Skin epidermis (tissue), 12 donors: Measurements from ENCODE around the gene CAMK2G.
A peak's percentile ranks its signal among the peaks of the same experiment; 100 is the strongest.

Source experiments
- H3K27ac ChIP-seq, 21 experiments: fragments of 200-600 bp; sonication (generic) in 11 of 21; one replicate each; pipeline ENCODE4 v1.5.0; 2020; ENCODE audit warnings: mild to moderate bottlenecking in 3 of 21, inconsistent platforms in 2 of 21, moderate library complexity in 2 of 21
- H3K4me3 ChIP-seq, 7 experiments: fragments of 200-600 bp; sonication (generic) in 2 of 7; one replicate each; pipeline ENCODE4 v1.5.0; 2020; ENCODE audit warnings: inconsistent platforms in 2 of 7, mild to moderate bottlenecking in 2 of 7, moderate library complexity in 1 of 7

The CAMK2G gene

DNA sequence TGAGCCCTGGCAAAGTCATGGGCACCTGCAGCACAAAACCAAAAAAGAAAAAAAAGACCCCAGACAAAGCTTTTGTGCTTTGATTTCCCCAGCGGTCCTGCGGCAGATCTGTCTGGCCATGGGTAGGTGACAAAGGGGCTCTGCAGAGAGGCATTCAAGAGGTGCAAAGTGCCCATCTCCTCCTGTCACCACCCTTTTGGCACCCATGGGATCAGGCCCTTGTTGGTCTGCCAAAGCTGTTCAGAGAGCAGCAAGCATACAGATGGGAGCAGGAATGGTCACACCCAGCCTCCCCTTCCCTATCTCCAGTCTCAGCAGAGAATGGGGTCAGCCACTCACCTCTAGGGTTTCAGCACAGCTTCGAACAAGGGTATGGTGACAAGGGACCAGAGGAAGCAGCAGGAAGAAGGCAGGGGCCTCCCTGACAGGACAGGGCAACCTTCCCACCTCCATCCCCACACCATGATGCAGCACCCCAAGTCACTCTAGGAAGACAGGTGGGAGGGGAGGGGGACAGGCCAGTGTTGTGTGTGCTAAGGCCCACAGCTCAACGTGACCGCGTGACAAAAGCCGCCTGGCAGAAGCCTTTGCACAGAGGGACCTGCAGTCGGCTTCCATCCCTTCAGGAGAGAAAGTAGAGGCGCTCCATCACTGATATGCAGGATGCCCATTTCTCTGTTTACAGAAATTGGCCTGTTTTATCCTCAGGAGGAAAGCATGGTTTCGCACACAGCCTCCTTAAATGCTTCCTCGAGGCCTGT lies 6.3 kb downstream of the CAMK2G start:
- peak overlapping the region in 15 of 21 experiments; percentile 14 to 93 (median 70) for H3K27ac ChIP-seq
- no peak overlapping the region for H3K4me3 ChIP-seq

DNA sequence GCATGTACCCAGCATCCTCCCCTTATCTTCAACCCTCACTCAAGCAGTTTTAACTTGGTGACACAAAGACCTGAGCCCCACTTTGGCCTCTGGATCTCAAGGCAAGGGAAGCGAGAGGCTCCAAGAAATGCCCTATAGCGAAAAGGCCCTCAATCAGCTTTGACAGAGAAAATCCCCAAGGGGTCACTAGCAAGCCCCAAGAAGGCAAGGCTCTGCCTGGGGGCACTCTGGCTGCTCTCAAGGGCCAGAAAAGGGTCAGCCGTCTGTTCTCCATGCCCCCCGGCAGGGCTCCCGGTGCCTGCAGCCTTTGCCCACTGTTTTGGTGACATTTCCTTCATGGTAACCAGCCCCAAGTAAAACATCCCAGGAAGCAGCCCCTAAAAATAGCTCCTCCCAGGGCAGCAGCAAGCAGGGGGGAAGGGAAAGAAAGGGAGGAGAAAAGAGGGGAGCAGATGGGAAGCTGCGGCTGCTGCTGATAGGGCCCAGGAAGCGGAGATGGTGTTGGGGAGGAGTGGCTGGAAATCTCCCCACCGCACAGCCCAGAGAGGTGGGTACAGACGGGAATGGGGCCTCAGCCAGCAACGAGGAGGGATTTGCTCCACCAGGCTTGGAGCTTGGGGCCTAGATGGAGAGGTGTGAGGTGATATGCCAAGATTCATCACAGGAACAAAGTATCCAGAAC lies 7.1 kb downstream of the CAMK2G start:
- Histone ChIP-seq H3K4me3 (no peak overlapping the region), H3K27ac (peak overlapping the region in 20 of 21 experiments; percentile 13 to 93 (median 72))

DNA sequence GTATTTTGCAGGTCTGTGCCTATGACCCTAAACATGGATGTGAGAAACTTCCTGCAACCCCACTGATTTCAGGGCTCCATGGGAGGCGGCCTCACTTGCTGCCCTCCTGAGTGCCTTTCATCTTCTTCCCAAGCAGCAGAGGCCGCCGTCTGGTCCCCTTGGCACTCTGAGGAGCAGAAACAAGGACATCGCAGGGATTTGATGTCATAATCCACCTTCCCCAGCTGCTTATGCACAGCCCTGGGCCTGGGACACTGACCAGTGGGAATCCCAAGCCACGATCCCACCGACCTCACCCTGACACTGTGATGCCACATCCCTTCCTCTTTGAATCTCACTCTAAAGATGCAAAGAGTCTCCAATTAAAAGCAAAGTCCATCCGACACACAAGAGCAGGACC lies 7.7 kb downstream of the CAMK2G start:
- Histone ChIP-seq H3K27ac (peak overlapping the region in 19 of 21 experiments; percentile 11 to 93 (median 75)), H3K4me3 (no peak overlapping the region)

DNA sequence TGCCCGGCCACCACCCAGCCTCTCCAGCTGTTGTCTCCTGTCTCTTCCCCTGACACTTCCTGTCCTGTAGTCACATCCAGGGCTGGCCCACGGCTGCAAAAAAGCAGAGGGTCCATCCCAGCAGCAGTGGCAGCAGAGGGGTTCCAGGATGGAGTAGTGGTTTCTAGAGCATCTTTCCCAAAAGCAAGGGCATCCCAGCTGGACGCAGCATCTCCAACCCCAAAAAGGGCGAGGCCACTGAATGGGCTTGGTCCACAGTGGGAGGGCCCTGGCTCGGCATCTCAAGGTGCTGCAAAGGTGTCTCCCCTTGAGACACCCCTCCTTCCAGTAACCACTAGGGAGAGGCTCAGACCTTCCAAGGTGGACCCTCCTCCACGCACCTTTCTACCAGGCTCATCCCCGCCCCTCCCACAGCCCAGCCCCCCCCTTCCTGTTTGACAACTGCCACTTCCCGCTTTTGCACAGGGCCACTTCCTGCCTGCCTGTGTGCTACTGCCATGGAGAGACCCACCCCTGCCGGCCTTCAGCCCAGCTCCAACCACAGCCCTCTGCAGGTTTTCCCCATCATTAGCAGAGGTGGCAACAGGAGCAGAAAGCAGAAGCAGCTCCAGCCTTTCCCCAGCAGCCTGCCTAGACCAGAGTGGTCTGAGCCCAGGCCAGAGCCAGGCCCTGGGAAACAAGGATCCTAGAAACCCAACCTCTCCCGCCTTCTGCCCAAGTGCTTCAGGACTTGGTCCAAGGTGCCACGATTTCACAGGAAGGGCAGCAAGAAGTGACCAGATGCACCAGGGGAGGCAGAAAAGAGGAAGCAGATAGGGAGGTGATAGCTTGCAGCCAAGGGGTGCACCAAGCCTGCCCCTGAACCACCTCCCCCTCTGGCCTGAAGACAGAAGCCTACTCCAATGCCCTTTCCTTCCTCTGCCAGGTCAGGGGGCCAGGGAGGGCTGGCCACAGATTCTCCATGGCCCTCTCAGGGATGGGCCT lies 8.6 kb downstream of the CAMK2G start:
- peak overlapping the region in 20 of 21 experiments; percentile 30 to 93 (median 72) for H3K27ac ChIP-seq
- peak overlapping the region in 3 of 7 experiments; percentile 5 to 19 (median 8) for H3K4me3 ChIP-seq

DNA sequence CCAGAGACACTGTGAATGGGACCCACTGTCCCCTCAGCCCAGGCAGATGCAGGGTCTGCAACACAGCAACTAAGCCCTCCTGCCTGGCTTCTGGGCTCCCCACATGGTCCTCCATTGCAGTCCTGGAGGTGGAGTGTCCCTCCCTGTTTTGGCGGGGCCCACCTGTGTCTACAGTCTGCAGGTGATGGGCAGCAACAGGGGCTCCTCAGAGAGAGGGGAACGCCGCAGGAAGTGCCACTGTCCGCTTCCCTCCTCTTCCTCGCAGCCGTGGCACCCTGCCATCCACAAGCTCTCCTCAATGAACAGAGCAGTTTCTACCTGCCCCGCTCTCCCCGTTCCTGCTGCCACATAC lies 9.3 kb downstream of the CAMK2G start:
- Histone ChIP-seq H3K27ac (peak overlapping the region in 20 of 21 experiments; percentile 30 to 93 (median 70)), H3K4me3 (peak overlapping the region in 3 of 7 experiments; percentile 5 to 19 (median 8))

DNA sequence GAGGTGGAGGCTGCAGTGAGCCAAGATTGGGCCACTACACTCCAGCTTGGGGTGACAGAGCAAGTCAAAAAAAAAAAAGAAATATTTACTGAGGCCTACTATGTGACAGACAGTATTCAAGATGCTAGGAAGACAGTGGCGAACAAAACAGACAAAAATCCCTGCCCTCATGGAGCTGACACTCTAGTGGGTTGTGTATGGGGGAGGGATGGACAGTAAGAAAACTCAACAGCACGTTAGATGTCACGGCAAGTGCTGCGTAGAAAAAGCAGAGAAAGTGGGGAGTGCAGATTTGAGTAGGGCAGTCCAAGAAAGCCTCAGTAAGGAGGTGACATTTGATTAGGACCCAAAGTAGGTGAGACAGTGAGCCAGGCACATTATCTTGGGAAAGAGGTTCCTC lies 10.1 kb downstream of the CAMK2G start:
- H3K27ac ChIP-seq, result peak overlapping the region in 5 of 21 experiments; percentile 9 to 92 (median 65)

DNA sequence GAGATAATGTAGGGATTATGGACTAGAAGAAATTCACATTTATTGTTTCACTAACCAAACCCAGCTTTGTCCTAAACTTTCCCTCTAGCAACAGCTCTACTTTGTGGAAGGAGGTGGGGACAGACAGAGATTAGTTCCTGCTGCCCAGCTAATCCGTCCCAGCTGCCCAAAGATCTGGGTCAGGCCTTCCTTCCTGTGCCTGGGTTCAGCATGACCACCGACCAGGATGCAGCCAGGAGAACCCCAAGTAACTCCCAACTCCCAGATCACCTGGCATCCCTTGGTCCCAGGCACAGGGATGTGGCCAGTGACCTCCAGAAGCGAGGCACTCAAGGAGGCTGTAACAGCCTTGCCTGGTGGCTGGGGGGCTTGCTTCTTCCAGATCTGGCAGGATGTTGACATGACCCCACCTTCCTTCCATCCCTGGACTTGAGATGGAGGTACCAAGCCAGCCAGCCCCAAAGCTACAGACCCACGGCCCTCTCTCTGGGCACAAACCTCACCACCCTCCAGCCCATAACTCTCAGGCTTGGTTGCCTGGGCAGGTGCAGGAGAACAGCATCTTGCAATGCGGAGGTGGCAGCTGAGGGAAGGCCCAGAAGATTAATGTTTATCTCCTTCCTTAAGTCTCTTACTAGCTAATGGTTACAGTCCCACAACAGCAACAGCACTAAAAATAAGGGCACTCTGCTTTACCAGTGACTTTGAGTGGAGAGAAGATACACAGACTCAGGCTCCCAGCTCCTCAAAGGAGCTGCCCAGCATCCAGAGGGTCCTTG lies 11.1 kb downstream of the CAMK2G start:
- Histone ChIP-seq H3K4me3 (no peak overlapping the region), H3K27ac (peak overlapping the region in 8 of 21 experiments; percentile 9 to 89 (median 39))

More for the DNA sequence above, 10.1 kb downstream of the CAMK2G start:
- no peak overlapping the region for H3K4me3 ChIP-seq

DNA sequence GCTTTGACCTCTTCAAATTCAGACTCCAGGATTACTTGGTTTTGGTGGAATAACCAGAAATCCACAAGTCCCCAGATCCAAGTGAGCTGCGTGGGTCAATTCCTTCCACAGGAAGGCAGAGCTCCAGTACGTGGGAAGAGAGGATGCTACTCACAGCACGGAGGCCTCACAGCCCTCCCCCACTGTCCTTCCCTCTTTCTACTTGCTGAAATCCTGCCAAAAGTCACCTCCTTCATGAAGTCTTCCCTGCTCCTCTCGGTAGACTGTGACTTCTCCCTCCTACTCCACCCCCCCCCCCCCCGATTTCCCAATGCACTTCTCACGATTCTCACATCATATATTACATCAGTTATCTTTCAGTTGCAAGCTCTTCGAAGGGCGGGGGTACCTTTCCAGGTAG lies 12.3 kb downstream of the CAMK2G start:
- peak overlapping the region in 2 of 21 experiments; percentile 13 to 14 for H3K27ac ChIP-seq

DNA sequence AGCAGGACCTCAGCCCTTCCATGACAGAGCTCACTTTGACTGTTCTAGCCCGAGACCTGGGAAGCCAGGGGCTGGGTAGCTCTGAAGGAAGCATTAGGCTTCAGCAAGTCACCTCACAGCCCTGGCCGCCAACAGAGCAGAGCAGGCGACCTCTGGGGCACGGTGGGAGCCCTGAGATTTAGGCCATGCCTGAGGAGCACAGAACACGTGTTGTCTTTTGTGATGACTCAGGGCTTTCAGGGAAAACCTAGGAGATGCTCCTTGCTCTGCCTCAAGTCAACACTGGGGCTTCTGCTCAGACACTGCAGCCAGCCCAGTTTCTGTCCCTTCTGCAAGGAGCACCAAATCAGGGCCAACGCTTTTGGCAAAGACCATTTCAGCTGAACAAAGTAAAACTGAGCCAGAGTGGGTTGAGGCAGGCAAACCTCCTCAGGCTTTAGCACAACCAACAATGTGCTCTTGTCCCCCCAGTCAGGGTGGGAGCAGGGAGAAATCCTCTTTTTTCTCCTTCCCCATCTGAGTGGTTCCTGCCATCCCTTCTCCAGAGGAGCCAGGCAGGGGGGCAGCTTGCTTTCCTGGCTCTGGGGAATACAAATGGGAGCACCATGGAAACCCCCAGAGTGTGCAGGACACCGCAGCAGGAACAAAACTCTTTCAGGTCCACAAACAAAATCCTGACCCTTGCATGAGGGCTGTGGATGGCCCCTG lies 14.4 kb downstream of the CAMK2G start:
- H3K27ac ChIP-seq, result peak overlapping the region in 7 of 21 experiments; percentile 9 to 73 (median 22)
- no peak overlapping the region for H3K4me3 ChIP-seq

More for the DNA sequence above, 12.3 kb downstream of the CAMK2G start:
- H3K4me3 ChIP-seq, result no peak overlapping the region

DNA sequence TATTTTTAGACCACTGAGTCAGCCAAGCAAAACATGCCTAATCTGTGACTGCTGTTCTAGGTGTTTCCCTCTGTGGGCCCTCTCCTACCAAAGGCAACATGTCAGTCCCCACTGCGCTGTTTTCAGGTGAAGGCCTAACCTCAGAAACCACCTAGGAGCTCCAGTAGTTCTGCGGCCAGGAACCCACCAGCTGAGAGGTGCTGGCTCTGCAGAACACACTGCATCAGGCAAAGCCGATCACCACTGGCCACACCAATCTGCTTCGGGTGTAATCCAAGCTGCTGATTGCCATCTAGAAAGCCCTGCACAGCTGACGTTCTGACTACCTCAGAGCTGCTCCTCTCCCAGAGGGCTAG lies 14.9 kb downstream of the CAMK2G start:
- Histone ChIP-seq H3K27ac (peak overlapping the region in 5 of 21 experiments; percentile 18 to 73 (median 22)), H3K4me3 (no peak overlapping the region)

DNA sequence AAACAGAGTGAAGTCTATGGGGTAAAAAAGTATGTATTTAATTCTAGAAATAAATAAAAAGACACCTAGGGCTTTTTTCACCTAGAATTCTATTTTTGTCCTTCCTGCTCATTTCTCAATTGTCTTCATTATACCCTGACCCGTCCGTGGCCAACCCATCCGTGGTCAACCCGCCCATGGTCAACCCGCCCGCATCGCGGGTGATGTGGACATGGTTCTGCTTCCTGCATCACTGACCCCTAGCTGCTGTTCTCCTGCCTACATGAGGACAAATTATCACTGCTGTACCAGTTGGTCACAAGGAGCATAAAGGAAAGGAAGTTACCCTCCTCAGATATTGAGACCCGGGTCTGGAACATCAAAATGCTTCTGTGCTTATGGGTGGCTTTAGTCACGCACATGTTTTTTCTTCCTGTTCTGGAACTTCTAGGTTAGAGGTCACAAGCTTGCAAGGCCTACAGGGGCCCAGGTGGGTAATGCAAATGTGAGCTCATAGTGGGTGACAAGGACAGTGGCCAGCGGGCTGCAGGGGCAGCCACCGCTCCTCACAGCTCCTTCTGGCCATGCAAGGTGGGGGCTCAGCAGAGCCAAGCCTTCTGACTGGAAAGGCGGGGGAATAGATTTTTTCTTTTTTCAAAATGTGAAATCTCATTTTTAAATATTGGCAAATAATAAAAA lies 15.5 kb downstream of the CAMK2G start:
- H3K4me3 ChIP-seq, result no peak overlapping the region
- H3K27ac ChIP-seq, result peak overlapping the region in 5 of 21 experiments; percentile 17 to 73 (median 22)

DNA sequence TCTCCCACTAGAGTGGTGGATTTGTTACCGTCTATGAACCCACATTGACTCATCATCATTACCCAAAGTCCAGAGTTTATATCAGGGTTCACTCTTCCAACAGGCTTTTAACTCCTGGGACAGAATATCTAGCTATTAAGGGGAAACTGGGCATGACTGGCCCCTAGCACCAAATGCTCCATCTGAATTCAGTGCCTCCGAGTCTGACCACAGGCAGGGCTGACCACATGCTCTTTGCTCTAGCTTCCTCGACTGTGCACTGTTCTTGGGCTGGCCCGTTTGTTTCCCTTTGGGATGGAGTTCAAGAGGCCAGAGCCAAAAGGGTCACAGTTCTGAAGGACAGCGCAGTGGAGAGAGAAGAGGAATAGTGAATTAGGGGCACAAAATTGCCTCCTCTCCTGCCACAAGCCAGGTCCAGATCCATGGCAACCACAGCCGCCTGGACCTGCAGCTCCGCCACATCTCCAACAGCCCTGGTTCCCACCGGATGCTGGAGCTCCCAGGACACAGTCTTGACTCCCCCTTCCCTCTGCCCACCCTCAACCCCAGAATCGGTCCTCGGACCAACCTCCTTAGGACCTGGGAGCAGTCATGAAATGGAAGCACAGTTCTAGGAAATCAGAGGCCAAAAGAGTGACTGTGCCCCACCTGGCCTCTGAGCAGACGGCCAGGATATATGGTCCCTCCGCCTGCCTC lies 16.2 kb downstream of the CAMK2G start:
- Histone ChIP-seq H3K27ac (peak overlapping the region in 4 of 21 experiments; percentile 17 to 73 (median 30)), H3K4me3 (no peak overlapping the region)

DNA sequence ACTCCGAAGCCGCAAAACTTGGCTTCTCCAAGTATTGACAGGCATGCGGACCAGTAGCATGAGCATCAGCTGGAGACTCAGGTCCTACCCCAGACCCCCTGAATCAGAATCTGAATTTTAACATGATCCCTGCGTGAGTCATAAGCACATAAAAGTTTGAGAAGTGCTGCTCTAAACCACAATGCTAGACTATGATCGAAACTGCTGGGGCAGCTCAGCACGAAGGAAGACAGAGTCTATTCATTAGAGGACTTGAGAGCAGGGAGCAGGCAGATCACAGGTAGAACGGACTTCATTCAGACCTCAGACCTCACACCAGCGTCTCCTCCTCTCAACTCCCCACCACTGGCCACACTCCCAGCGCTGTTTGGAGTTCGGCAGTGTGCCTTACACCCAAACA lies 16.9 kb downstream of the CAMK2G start:
- Histone ChIP-seq H3K27ac (peak overlapping the region in 4 of 21 experiments; percentile 17 to 59 (median 42)), H3K4me3 (no peak overlapping the region)

DNA sequence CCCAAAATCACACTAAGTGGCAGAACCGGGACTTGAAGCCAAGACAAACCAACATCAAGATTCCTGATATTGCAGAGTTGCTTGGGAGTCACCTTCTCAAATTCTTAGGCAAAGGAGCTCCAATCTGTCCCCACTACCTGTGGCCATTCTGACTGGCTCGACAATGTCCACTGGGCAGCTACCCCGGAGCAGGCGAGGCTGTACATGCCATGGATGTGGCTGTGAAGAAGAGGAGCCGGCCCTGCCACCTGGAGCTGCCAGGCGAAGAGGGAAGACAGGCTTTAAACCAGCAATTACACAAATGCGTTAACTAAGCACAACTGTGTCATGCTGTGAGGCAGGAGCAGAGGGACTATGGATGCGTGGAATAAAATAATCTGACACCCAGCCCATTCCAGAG lies 18.1 kb downstream of the CAMK2G start:
- Histone ChIP-seq H3K4me3 (no peak overlapping the region), H3K27ac (peak overlapping the region in 2 of 21 experiments; percentile 39 to 45)

DNA sequence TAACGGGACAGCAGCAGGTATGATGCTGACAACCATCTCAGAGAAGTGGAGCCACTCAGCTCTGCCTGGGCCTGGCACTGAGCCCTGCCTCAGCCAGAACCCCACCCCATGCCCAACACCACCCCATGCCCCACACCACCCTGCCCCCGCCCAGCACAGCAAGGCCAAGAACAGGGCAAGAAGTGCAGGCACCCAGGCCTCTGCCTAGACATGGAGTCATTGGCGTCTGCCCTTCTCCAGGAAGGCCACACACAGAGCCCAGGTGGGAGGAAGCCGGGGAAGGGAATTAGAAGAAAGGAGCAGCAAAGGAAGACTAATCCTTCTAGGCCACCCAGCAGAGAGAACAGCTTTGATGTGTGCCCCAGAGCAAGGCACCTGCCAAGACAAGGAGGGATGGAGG lies 18.9 kb downstream of the CAMK2G start:
- no peak overlapping the region for H3K27ac ChIP-seq

DNA sequence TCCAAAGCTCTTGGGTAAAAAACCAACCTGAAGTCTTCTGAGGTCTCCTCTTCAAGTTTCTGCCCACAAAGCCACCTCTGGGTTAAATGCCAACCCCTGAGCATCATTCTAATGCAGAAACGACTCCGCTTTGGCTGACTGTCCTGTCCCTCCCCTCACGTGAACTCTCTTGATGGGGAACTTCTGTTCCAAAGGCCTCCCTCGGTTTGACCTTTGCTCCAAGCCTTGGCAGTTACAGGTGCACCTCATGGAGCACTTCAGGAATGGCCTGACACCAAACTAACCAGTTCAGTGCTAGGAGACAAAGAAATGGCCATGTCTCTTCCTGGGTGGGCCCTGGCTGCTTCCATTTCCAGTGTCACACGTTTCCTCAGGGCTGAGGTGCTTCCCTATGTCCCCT lies 20.0 kb downstream of the CAMK2G start:
- Histone ChIP-seq H3K4me3 (no peak overlapping the region), H3K27ac (peak overlapping the region in 1 of 21 experiments; percentile 34)

More for the DNA sequence above, 18.9 kb downstream of the CAMK2G start:
- no peak overlapping the region for H3K4me3 ChIP-seq

DNA sequence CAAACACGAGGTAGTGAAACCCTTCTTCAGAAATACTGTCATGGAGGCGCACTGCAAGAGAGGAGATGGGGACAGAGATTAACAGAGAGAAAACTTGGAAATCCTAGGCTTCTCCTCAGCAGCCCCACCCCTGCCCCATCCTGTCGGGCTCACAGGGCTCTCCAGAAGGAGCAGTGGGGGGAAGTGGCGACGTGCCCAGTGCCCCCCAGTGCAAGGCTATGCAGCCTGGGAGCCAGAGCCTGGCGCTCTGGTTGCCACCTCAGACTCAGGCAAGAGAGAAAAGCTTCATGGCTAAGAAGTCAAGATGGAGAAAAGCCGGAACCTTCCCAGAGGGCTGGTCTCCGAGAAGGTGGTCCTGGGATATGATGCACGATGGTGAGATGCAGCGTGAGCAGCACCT lies 21.2 kb downstream of the CAMK2G start:
- Histone ChIP-seq H3K27ac (no peak overlapping the region), H3K4me3 (no peak overlapping the region)
